WTC11 (cell line): ENCODE results near the gene SMCO2.

ENCODE experiments used
- CREM ChIP-seq: sonication (generic); formaldehyde crosslinking; IDR thresholded peaks from 2 replicates; pipeline ENCODE4 v1.8.1; 2022; ENCODE audit warnings: mild to moderate bottlenecking, missing genetic modification reagents, moderate library complexity
- CTCF ChIP-seq: fragments of 200-600 bp; IDR thresholded peaks from 2 replicates; pipeline ENCODE4 v1.8.0; 2022; ENCODE audit warnings: antibody characterized with exemption
- ESRRA ChIP-seq: sonication (generic); formaldehyde crosslinking; IDR thresholded peaks from 2 replicates; pipeline ENCODE4 v1.8.1; 2022; ENCODE audit warnings: mild to moderate bottlenecking, missing genetic modification reagents, borderline replicate concordance
- JAZF1 ChIP-seq: fragments of 250-450 bp; sonication (Bioruptor Pico); IDR thresholded peaks from 2 replicates; pipeline ENCODE4 v1.9.0; 2021; ENCODE audit warnings: moderate library complexity, mild to moderate bottlenecking, inconsistent platforms
- ZNF138 ChIP-seq: sonication (generic); formaldehyde crosslinking; conservative IDR thresholded peaks from 2 replicates; pipeline ENCODE4 v1.8.1; 2022; ENCODE audit warnings: mild to moderate bottlenecking, moderate library complexity, missing genetic modification reagents
- ZNF317 ChIP-seq: sonication (generic); formaldehyde crosslinking; IDR thresholded peaks from 2 replicates; pipeline ENCODE4 v1.8.1; 2023; ENCODE audit warnings: low read depth, mild to moderate bottlenecking, moderate library complexity, missing genetic modification reagents, borderline replicate concordance
- ZNF396 ChIP-seq: fragments of 250-450 bp; sonication (Bioruptor Pico); IDR thresholded peaks from 2 replicates; pipeline ENCODE4 v1.8.0; 2021; ENCODE audit warnings: mild to moderate bottlenecking, moderate library complexity, borderline replicate concordance
- ZNF416 ChIP-seq: fragments of 250-450 bp; sonication (Bioruptor Pico); IDR thresholded peaks from 2 replicates; pipeline ENCODE4 v1.9.0; 2021; ENCODE audit warnings: mild to moderate bottlenecking, inconsistent platforms

- TF ChIP-seq CTCF (no peak), CREM (CRISPR knock-in tag) (no peak), ZNF138 (CRISPR knock-in tag) (no peak), ZNF317 (CRISPR knock-in tag) (no peak), ZNF396 (no peak), ESRRA (no peak), ZNF416 (CRISPR knock-in tag) (no peak), JAZF1 (CRISPR knock-in tag) (no peak)
Observed at GRCh38 chr12:27517961-27518665, 71.6 kb downstream of the SMCO2 start.
